ENCODE data around the gene TRIM66. TPM values are rescaled to one million over a fixed set of nuclear protein-coding genes. Genes with fewer than 3 reads are reported as not detected.
A peak's percentile ranks its signal among the peaks of the same experiment; 100 is the strongest.
"Not testable (repeated sequence)": the region's sequence is repeated elsewhere in the genome, so short reads cannot be mapped to it uniquely, and the experiment has no call there.

The TRIM66 gene
- total RNA-seq, 1 donor from 2014 or later, result 3.5 TPM

GRCh38 chr11:8676458-8676857, 6.0 kb downstream of the TRIM66 start:
- intact Hi-C loops (cut with DNase I), result no loop called here
- ATAC-seq (no peak), DNase-seq (ENCODE audit: missing footprints) (no peak)

- no peak for DNase-seq (ENCODE audit: missing footprints)
- no peak for ATAC-seq
- intact Hi-C loops (cut with DNase I), result no loop called here
Observed at GRCh38 chr11:8674859-8675258, 7.6 kb downstream of the TRIM66 start.

GRCh38 chr11:8672346-8672745, 10.1 kb downstream of the TRIM66 start:
- intact Hi-C loops (cut with DNase I), result no loop called here
- DNase-seq (ENCODE audit: missing footprints) (no peak), ATAC-seq (no peak)

- intact Hi-C loops (cut with DNase I), result no loop called here
- DNase-seq (ENCODE audit: missing footprints), result no peak
Observed at GRCh38 chr11:8671651-8672062, 10.8 kb downstream of the TRIM66 start.

GRCh38 chr11:8671193-8671612, 11.3 kb downstream of the TRIM66 start:
- ATAC-seq (peak; percentile 98), DNase-seq (ENCODE audit: missing footprints) (no peak)
- intact Hi-C loops (cut with DNase I), result no loop called here

More at GRCh38 chr11:8671651-8672062, 10.8 kb downstream of the TRIM66 start:
- peak; percentile 49 for ATAC-seq

- intact Hi-C loops (cut with DNase I); DNase-seq (ENCODE audit: missing footprints); ATAC-seq: not testable (repeated sequence)
Observed at GRCh38 chr11:8670081-8670480, 12.4 kb downstream of the TRIM66 start.

GRCh38 chr11:8665222-8665621, 17.2 kb downstream of the TRIM66 start:
- ATAC-seq (no peak), DNase-seq (ENCODE audit: missing footprints) (no peak)
- intact Hi-C loops (cut with DNase I), result no loop called here

- no peak for ATAC-seq
- intact Hi-C loops (cut with DNase I), result no loop called here
- DNase-seq (ENCODE audit: missing footprints), result no peak
Observed at GRCh38 chr11:8661001-8661795, 21.3 kb downstream of the TRIM66 start.

GRCh38 chr11:8658321-8659057, 24.0 kb downstream of the TRIM66 start:
- peak; percentile 75 for ATAC-seq
- intact Hi-C loops (cut with DNase I), result no loop called here
- no peak for DNase-seq (ENCODE audit: missing footprints)

GRCh38 chr11:8656291-8656690, 26.2 kb downstream of the TRIM66 start:
- intact Hi-C loops (cut with DNase I), result no loop called here
- ATAC-seq, result no peak
- DNase-seq (ENCODE audit: missing footprints), result no peak

GRCh38 chr11:8654503-8654902, 28.0 kb downstream of the TRIM66 start:
- intact Hi-C loops (cut with DNase I), result no loop called here
- DNase-seq (ENCODE audit: missing footprints), result no peak
- no peak for ATAC-seq

GRCh38 chr11:8652140-8652539, 30.3 kb downstream of the TRIM66 start:
- ATAC-seq (no peak), DNase-seq (ENCODE audit: missing footprints) (no peak)
- intact Hi-C loops (cut with DNase I), result no loop called here

- DNase-seq (ENCODE audit: missing footprints), result no peak
- intact Hi-C loops (cut with DNase I), result no loop called here
- no peak for ATAC-seq
Observed at GRCh38 chr11:8650401-8650990, 32.0 kb downstream of the TRIM66 start.

GRCh38 chr11:8649361-8649760, 33.1 kb downstream of the TRIM66 start:
- intact Hi-C loops (cut with DNase I), result no loop called here
- no peak for DNase-seq (ENCODE audit: missing footprints)
- no peak for ATAC-seq

- intact Hi-C loops (cut with DNase I), result no loop called here
- ATAC-seq (no peak), DNase-seq (ENCODE audit: missing footprints) (no peak)
Observed at GRCh38 chr11:8646873-8647272, 35.6 kb downstream of the TRIM66 start.

- intact Hi-C loops (cut with DNase I), result no loop called here
- no peak for DNase-seq (ENCODE audit: missing footprints)
- ATAC-seq, result no peak
Observed at GRCh38 chr11:8642196-8642841, 40.1 kb downstream of the TRIM66 start.

GRCh38 chr11:8641332-8641731, 41.1 kb downstream of the TRIM66 start:
- intact Hi-C loops (cut with DNase I), result no loop called here
- ATAC-seq (no peak), DNase-seq (ENCODE audit: missing footprints) (no peak)

- intact Hi-C loops (cut with DNase I), result no loop called here
- ATAC-seq (no peak), DNase-seq (ENCODE audit: missing footprints) (no peak)
Observed at GRCh38 chr11:8640267-8640906, 42.1 kb downstream of the TRIM66 start.

GRCh38 chr11:8639655-8640054, 42.8 kb downstream of the TRIM66 start:
- intact Hi-C loops (cut with DNase I), result no loop called here
- DNase-seq (ENCODE audit: missing footprints) (no peak), ATAC-seq (no peak)

Data from Right ventricle myocardium inferior (tissue), 1 donor.